Measurements from ENCODE around the gene POU6F2. TPM values are rescaled to one million over a fixed set of nuclear protein-coding genes. Genes with fewer than 3 reads are reported as not detected.

POU6F2 gene
- total and polyA plus RNA-seq, 2 donors (not counting 1 experiment from before 2014, with no cell fraction given) = under 0.01 TPM; not detected in 1

DNA sequence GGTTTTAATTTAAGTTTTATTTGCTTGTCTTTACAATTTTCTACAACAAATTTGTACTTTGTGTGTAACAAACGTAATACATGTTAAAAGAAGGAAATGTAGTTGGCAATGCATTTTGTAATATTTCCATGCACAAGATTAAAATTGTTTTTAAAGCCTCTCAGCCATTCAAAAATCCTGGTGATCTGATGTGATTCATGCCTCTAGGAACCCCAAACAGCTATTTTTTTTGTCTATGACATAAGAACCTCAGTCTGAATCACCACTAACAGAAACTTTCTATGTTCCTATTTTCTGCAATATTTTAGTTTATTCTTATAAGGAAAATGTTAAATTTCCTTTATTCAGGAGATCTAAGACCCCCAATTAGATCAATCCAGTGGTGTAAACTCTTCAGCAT lies 405.4 kb downstream of the POU6F2 start:
- no peaks in the 10 kb centered on the region for H3K79me2 ChIP-seq (ENCODE audit: control insufficient read depth, insufficient read depth, low read length)
- no peak overlapping the region for H3K4me2 ChIP-seq (ENCODE audit: extremely low read depth, insufficient read depth, low read length)
- DNase-seq (ENCODE audit: low read depth in 2 of 2) = peak in 1 of 2 donors; percentile 12
- no peak overlapping the region for H2AFZ ChIP-seq (ENCODE audit: low read length)
- no peak overlapping the region for H3K4me3 ChIP-seq (replicated peaks in 1 of 4; ENCODE audit: control extremely low read depth in 1 of 4, insufficient read depth in 1 of 4, low read depth in 3 of 4, low read length in 4 of 4)
- H3K27ac ChIP-seq (ENCODE audit: insufficient read depth, low read length) = no peak overlapping the region
- H3K4me1 ChIP-seq (ENCODE audit: control insufficient read depth, extremely low read depth, insufficient read depth, low read length) = no peaks in the 10 kb centered on the region
- no peaks in the 10 kb centered on the region for H3K27me3 ChIP-seq (ENCODE audit: control insufficient read depth, insufficient read depth, low read length)
- H4K20me1 ChIP-seq (ENCODE audit: control insufficient read depth, extremely low read depth, insufficient read depth, low read length) = no peaks in the 10 kb centered on the region
- no peak overlapping the region for H3K9ac ChIP-seq (ENCODE audit: insufficient read depth, low read length)
- no peak for TF ChIP-seq CTCF (conservative IDR thresholded peaks at IDR 0.05 in 1 of 2, IDR thresholded peaks at IDR 0.05 in 1 of 2; ENCODE audit: low read depth in 1 of 2, low read length in 2 of 2)
- TF ChIP-seq EZH2 (IDR thresholded peaks at IDR 0.05; ENCODE audit: low read length, missing control alignments) = no peak
- no peaks in the 10 kb centered on the region for H3K9me3 ChIP-seq (ENCODE audit: control insufficient read depth, insufficient read depth, low read depth, low read length)
- no peaks in the 10 kb centered on the region for H3K36me3 ChIP-seq (ENCODE audit: control insufficient read depth, insufficient read depth, low read length)

- no peaks in the 10 kb centered on the region for H3K4me1 ChIP-seq (ENCODE audit: control insufficient read depth, extremely low read depth, insufficient read depth, low read length)
- no peak overlapping the region for H3K9ac ChIP-seq (ENCODE audit: insufficient read depth, low read length)
- no peak overlapping the region for H3K4me3 ChIP-seq (replicated peaks in 1 of 4; ENCODE audit: control extremely low read depth in 1 of 4, insufficient read depth in 1 of 4, low read depth in 3 of 4, low read length in 4 of 4)
- no peaks in the 10 kb centered on the region for H4K20me1 ChIP-seq (ENCODE audit: control insufficient read depth, extremely low read depth, insufficient read depth, low read length)
- H3K4me2 ChIP-seq (ENCODE audit: extremely low read depth, insufficient read depth, low read length) = no peak overlapping the region
- TF ChIP-seq EZH2 (IDR thresholded peaks at IDR 0.05; ENCODE audit: low read length, missing control alignments) = no peak
- no peak for TF ChIP-seq CTCF (conservative IDR thresholded peaks at IDR 0.05 in 1 of 2, IDR thresholded peaks at IDR 0.05 in 1 of 2; ENCODE audit: low read depth in 1 of 2, low read length in 2 of 2)
- DNase-seq (ENCODE audit: low read depth in 2 of 2) = no peak
- no peak overlapping the region for H3K27ac ChIP-seq (ENCODE audit: insufficient read depth, low read length)
- H2AFZ ChIP-seq (ENCODE audit: low read length) = no peak overlapping the region
- no peaks in the 10 kb centered on the region for H3K36me3 ChIP-seq (ENCODE audit: control insufficient read depth, insufficient read depth, low read length)
- no peaks in the 10 kb centered on the region for H3K79me2 ChIP-seq (ENCODE audit: control insufficient read depth, insufficient read depth, low read length)
- H3K27me3 ChIP-seq (ENCODE audit: control insufficient read depth, insufficient read depth, low read length) = no peaks in the 10 kb centered on the region
- H3K9me3 ChIP-seq (ENCODE audit: control insufficient read depth, insufficient read depth, low read depth, low read length) = no peaks in the 10 kb centered on the region
These were observed 406.7 kb downstream of the POU6F2 start for GRCh38 chr7:39384386-39384785.

- Histone ChIP-seq H3K36me3 (ENCODE audit: control insufficient read depth, insufficient read depth, low read length) (no peaks in the 10 kb centered on the region), H3K4me2 (ENCODE audit: extremely low read depth, insufficient read depth, low read length) (no peak overlapping the region), H3K27ac (ENCODE audit: insufficient read depth, low read length) (no peak overlapping the region), H3K27me3 (ENCODE audit: control insufficient read depth, insufficient read depth, low read length) (no peaks in the 10 kb centered on the region), H4K20me1 (ENCODE audit: control insufficient read depth, extremely low read depth, insufficient read depth, low read length) (no peaks in the 10 kb centered on the region), H3K9me3 (ENCODE audit: control insufficient read depth, insufficient read depth, low read depth, low read length) (no peaks in the 10 kb centered on the region), H3K4me1 (ENCODE audit: control insufficient read depth, extremely low read depth, insufficient read depth, low read length) (no peaks in the 10 kb centered on the region), H3K4me3 (replicated peaks in 1 of 4; ENCODE audit: control extremely low read depth in 1 of 4, insufficient read depth in 1 of 4, low read depth in 3 of 4, low read length in 4 of 4) (no peak overlapping the region), H2AFZ (ENCODE audit: low read length) (no peak overlapping the region), H3K79me2 (ENCODE audit: control insufficient read depth, insufficient read depth, low read length) (no peaks in the 10 kb centered on the region), H3K9ac (ENCODE audit: insufficient read depth, low read length) (no peak overlapping the region)
- DNase-seq (ENCODE audit: low read depth in 2 of 2) = no peak
- TF ChIP-seq CTCF (conservative IDR thresholded peaks at IDR 0.05 in 1 of 2, IDR thresholded peaks at IDR 0.05 in 1 of 2; ENCODE audit: low read depth in 1 of 2, low read length in 2 of 2) (no peak), EZH2 (IDR thresholded peaks at IDR 0.05; ENCODE audit: low read length, missing control alignments) (no peak)
These were observed 409.0 kb downstream of the POU6F2 start for GRCh38 chr7:39386718-39387117.

Data from fibroblast of lung (primary cell).